IMR-90 (cell line): ENCODE measurements around the gene KANK3. TPM values are rescaled to one million over a fixed set of nuclear protein-coding genes. Genes with fewer than 3 reads are reported as not detected.
A peak's percentile ranks its signal among the peaks of the same experiment; 100 is the strongest.

Source experiments
- BHLHE40 ChIP-seq: fragments of 150-350 bp; IDR thresholded peaks from 2 replicates; pipeline ENCODE4 v1.6.1; 2016; ENCODE audit warnings: mild to moderate bottlenecking, low read depth, low read length
- CHD1 ChIP-seq: IDR thresholded peaks from 2 replicates; pipeline ENCODE4 v1.6.1; 2012; ENCODE audit warnings: low read depth, low read length, improper control_type of control experiment
- CTCF ChIP-seq: conservative IDR thresholded peaks from 2 replicates; pipeline ENCODE4 v1.5.1; 2012; ENCODE audit warnings: mild to moderate bottlenecking, low read depth, low read length, improper control_type of control experiment
- polyA plus RNA-seq, 3 experiments: library from polyadenylated mRNA; depleted of rRNA; stranded (reverse); fragments of >200 nt; gene quantifications; 2 replicates each; pipeline ENCODE4 v1.2.3, GENCODE V29; 2012; ENCODE audit warnings: low replicate concordance in 1 of 3
- total RNA-seq: library from RNA; depleted of rRNA; stranded (reverse); fragments of >200 nt; gene quantifications from 2 replicates; pipeline ENCODE4 v1.2.3, GENCODE V29; 2012

The KANK3 gene
- total and polyA plus RNA-seq, 2 of the 4 experiments (the other 2 are of a cell fraction) = 0.07 TPM; not detected in 1

- no peak for TF ChIP-seq CTCF
- no peak for TF ChIP-seq CHD1
- peak; percentile 64 for TF ChIP-seq BHLHE40
These were observed 34.8 kb downstream of the KANK3 start, which contains the start of gene CD320 (continued) for GRCh38 chr19:8307965-8308866.
